DND-41 (cell line): Measurements from ENCODE around the gene CCR9.

Experiments
- CTCF ChIP-seq: IDR thresholded peaks from 2 replicates; pipeline ENCODE4 v1.5.1; 2012; ENCODE audit warnings: borderline replicate concordance, low read length, moderate library complexity, mild to moderate bottlenecking; ENCODE audit not compliant: poor library complexity, severe bottlenecking; ENCODE audit errors: extremely low read depth
- EZH2 ChIP-seq: IDR thresholded peaks from 3 replicates; pipeline ENCODE4 v1.6.1; 2012; ENCODE audit warnings: borderline replicate concordance, low read depth, mild to moderate bottlenecking, moderate library complexity, low read length, inconsistent platforms; ENCODE audit not compliant: severe bottlenecking

- TF ChIP-seq CTCF (no peak), EZH2 (no peak)
Measured at GRCh38 chr3:45950131-45950530, 63.8 kb downstream of the CCR9 start.
